Ascending aorta (tissue), 2 donors: ENCODE measurements around the gene NELFCD. TPM values are rescaled to one million over a fixed set of nuclear protein-coding genes. Genes with fewer than 3 reads are reported as not detected.

Experiments
- DNase-seq, 2 donors: peaks; one replicate each; pipeline ENCODE4 v3.0.0-alpha.2; 2019; ENCODE audit warnings: low spot score in 2 of 2
- H3K27ac ChIP-seq, 2 donors: fragments of 200-600 bp; sonication (generic); one replicate each; pipeline ENCODE4 v1.5.1; 2016 to 2017; ENCODE audit warnings: mild to moderate bottlenecking in 1 of 2
- H3K27me3 ChIP-seq: fragments of 200-600 bp; sonication (generic); one replicate; pipeline ENCODE4 v1.5.1; 2017
- H3K36me3 ChIP-seq, 2 donors: fragments of 200-600 bp; sonication (generic); one replicate each; pipeline ENCODE4 v1.5.1; 2016
- H3K4me1 ChIP-seq, 2 donors: fragments of 200-600 bp; sonication (generic); one replicate each; pipeline ENCODE4 v1.5.1; 2016 to 2017; ENCODE audit warnings: mild to moderate bottlenecking in 1 of 2
- H3K4me3 ChIP-seq, 2 donors: fragments of 200-600 bp; sonication (generic); one replicate each; pipeline ENCODE4 v1.5.1; 2016 to 2017; ENCODE audit warnings: mild to moderate bottlenecking in 1 of 2
- H3K9me3 ChIP-seq, 2 donors: fragments of 200-600 bp; sonication (generic); one replicate each; pipeline ENCODE4 v1.5.1; 2016
- intact Hi-C: fragments of 100-400 bp; cut with DNase I; formaldehyde crosslinking; loops from one replicate; pipeline ENCODE4 v1.15.1; 2023
- total RNA-seq: library from RNA; depleted of rRNA; stranded (reverse); fragments of >200 nt; gene quantifications from one replicate; pipeline ENCODE4 v1.1.0, GENCODE V29; 2016
- TF ChIP-seq, protein P1 (sequence below), 3 experiments: fragments of 200-600 bp in 2 of 3; fragments of 450-650 bp in 1 of 3; sonication (generic) in 2 of 3; IDR thresholded peaks; one replicate each; pipeline ENCODE4 v1.5.1; 2016 to 2019; ENCODE audit warnings: antibody characterized with exemption in 3 of 3, mild to moderate bottlenecking in 1 of 3, moderate library complexity in 1 of 3

Gene NELFCD
- total RNA-seq, 1 donor from 2014 or later, result 20.8 TPM

DNA sequence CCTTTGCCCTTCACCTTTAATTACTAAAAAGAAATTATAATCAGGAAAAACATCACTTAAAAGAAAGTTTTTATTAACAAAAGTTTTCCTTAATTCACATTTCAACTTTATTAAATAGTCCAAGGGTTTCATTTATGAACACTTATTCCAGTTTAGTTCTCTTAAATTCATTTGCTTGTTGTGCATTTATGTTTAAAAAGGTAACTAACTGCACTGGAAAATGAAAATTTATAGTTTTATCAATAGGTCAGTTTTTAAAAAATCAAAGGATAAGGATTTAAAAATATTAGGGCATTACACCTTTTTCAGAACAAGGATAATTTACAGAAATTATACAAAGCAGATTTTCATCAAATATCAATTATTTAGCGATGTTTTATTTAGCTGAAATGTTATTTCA is 52.0 kb downstream of the NELFCD start:
- peaks cover 20 to 51% of the 10 kb centered on the region in 2 donors for H3K36me3 ChIP-seq
- peak overlapping the region; percentile 73 to 92 for H3K4me3 ChIP-seq
- intact Hi-C loops, result loop anchor here (5.0 to 10.0 kb wide), 3 partner anchors 126 to 1538 kb away; no protein-coding TSS in a partner anchor
- H3K4me1 ChIP-seq, result peaks cover 0 to 22% of the 10 kb centered on the region in 2 donors
- peak overlapping the region; percentile 72 to 87 for H3K27ac ChIP-seq
- no peak for DNase-seq
- TF ChIP-seq, protein P1, sequence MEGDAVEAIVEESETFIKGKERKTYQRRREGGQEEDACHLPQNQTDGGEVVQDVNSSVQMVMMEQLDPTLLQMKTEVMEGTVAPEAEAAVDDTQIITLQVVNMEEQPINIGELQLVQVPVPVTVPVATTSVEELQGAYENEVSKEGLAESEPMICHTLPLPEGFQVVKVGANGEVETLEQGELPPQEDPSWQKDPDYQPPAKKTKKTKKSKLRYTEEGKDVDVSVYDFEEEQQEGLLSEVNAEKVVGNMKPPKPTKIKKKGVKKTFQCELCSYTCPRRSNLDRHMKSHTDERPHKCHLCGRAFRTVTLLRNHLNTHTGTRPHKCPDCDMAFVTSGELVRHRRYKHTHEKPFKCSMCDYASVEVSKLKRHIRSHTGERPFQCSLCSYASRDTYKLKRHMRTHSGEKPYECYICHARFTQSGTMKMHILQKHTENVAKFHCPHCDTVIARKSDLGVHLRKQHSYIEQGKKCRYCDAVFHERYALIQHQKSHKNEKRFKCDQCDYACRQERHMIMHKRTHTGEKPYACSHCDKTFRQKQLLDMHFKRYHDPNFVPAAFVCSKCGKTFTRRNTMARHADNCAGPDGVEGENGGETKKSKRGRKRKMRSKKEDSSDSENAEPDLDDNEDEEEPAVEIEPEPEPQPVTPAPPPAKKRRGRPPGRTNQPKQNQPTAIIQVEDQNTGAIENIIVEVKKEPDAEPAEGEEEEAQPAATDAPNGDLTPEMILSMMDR (IDR thresholded peaks at IDR 0.05), result no peak
- no peaks in the 10 kb centered on the region for H3K27me3 ChIP-seq
- H3K9me3 ChIP-seq, result no peaks in the 10 kb centered on the region

DNA sequence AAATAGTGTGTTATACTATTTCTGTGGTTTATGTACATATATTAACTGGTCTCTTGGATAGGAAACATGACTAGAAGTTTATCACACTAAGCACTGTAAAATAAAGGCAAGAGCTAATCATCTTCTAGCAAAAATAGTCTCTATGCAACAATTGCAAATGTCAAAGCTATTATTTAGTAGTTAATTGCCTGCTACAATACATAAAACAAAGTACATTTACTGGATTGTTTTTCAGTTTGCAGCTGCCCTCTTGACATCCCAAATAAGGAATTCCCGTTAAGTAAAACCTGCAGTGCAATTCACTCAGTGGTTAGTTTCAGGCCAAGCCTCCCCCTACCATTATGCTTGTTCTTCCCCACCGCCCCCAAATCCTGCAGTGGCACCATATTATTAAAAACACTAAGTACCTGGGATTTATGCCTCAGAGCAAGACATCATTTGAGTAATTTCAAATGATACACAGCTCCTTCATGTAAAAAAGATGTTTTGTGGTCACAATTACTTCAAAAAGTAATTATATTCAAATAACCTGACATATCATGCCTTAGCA is 52.6 kb downstream of the NELFCD start:
- intact Hi-C loops, result loop anchor here (5.0 to 10.0 kb wide), 3 partner anchors 126 to 1539 kb away; no protein-coding TSS in a partner anchor
- TF ChIP-seq, protein P1 (IDR thresholded peaks at IDR 0.05), result no peak
- Histone ChIP-seq H3K27me3 (no peaks in the 10 kb centered on the region), H3K9me3 (no peaks in the 10 kb centered on the region), H3K4me3 (no peak overlapping the region), H3K27ac (no peak overlapping the region), H3K4me1 (peaks cover 0 to 18% of the 10 kb centered on the region in 2 donors), H3K36me3 (peaks cover 21 to 47% of the 10 kb centered on the region in 2 donors)
- no peak for DNase-seq

DNA sequence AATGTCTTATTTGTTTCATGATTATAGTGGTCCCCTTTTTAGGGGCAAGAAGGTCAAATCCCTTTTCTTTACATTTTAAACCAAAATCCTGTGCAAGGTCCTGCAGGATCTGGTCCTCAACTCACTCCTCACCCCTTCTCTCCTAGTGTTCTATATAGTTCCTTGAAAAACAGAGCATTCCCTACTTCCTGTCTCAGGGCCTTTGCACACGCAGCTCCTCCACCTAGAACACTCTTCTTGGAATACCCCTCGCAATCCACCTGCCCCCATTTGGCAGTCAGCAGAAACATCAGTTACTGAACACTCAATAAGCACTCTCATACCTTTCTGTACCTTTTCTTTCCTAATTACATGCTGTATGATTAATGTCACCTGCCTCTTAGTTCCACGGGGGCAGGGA is 54.3 kb downstream of the NELFCD start:
- intact Hi-C loops, result loop anchor here (10.0 kb wide), 1 partner anchor 1541 kb away; no protein-coding TSS in a partner anchor
- no peak overlapping the region for H3K27ac ChIP-seq
- TF ChIP-seq, protein P1 (IDR thresholded peaks at IDR 0.05), result no peak
- H3K4me3 ChIP-seq, result no peak overlapping the region
- peaks cover 0 to 8% of the 10 kb centered on the region in 2 donors for H3K4me1 ChIP-seq
- H3K9me3 ChIP-seq, result no peaks in the 10 kb centered on the region
- DNase-seq, result no peak
- peaks cover 21 to 32% of the 10 kb centered on the region in 2 donors for H3K36me3 ChIP-seq
- H3K27me3 ChIP-seq, result no peaks in the 10 kb centered on the region

GRCh38 chr20:59037386-59037785 is 56.3 kb downstream of the NELFCD start:
- no peak for DNase-seq
- intact Hi-C loops, result loop anchor here (10.0 kb wide), 1 partner anchor 1543 kb away; no protein-coding TSS in a partner anchor

GRCh38 chr20:59039233-59039632 is 58.2 kb downstream of the NELFCD start:
- H3K4me1 ChIP-seq, result peaks cover 3 to 15% of the 10 kb centered on the region in 2 donors
- DNase-seq, result no peak
- H3K27ac ChIP-seq, result no peak overlapping the region
- peaks cover 21 to 32% of the 10 kb centered on the region in 2 donors for H3K36me3 ChIP-seq
- H3K27me3 ChIP-seq, result no peaks in the 10 kb centered on the region
- TF ChIP-seq, protein P1 (IDR thresholded peaks at IDR 0.05), result no peak
- no peaks in the 10 kb centered on the region for H3K9me3 ChIP-seq
- H3K4me3 ChIP-seq, result no peak overlapping the region
- intact Hi-C loops, result loop anchor here (10.0 kb wide), 1 partner anchor 1544 kb away; no protein-coding TSS in a partner anchor

More at GRCh38 chr20:59037386-59037785, 56.3 kb downstream of the NELFCD start:
- Histone ChIP-seq H3K9me3 (no peaks in the 10 kb centered on the region), H3K27ac (no peak overlapping the region), H3K36me3 (peaks cover 21 to 32% of the 10 kb centered on the region in 2 donors), H3K4me3 (no peak overlapping the region), H3K27me3 (no peaks in the 10 kb centered on the region), H3K4me1 (peaks cover 0 to 10% of the 10 kb centered on the region in 2 donors)
- TF ChIP-seq, protein P1 (IDR thresholded peaks at IDR 0.05), result no peak
